Nephron (organoid): Measurements from ENCODE around the gene BRME1.

Experiments
- H3K27ac Mint-ChIP-seq, 3 experiments: 2 replicates each; pipeline ENCODE4 v1.8.0; 2020; ENCODE audit warnings: mixed read lengths in 3 of 3, mild to moderate bottlenecking in 2 of 3, moderate library complexity in 1 of 3
- H3K27me3 Mint-ChIP-seq: 2 replicates; pipeline ENCODE4 v1.8.0; 2021; ENCODE audit warnings: low read depth, mild to moderate bottlenecking, moderate library complexity, mixed read lengths
- H3K36me3 Mint-ChIP-seq: 2 replicates; pipeline ENCODE4 v1.8.0; 2020; ENCODE audit warnings: low read depth, mixed read lengths
- H3K4me1 Mint-ChIP-seq: 2 replicates; pipeline ENCODE4 v1.8.0; 2020; ENCODE audit warnings: mixed read lengths
- H3K4me3 Mint-ChIP-seq, 3 experiments: 2 replicates each; pipeline ENCODE4 v1.8.0; 2020; ENCODE audit warnings: mild to moderate bottlenecking in 3 of 3, mixed read lengths in 3 of 3, moderate library complexity in 2 of 3
- H3K9me3 Mint-ChIP-seq: 2 replicates; pipeline ENCODE4 v1.8.0; 2020; ENCODE audit warnings: mixed read lengths
- CTCF ChIP-seq, 3 experiments: fragments of 200-600 bp; sonication (generic); IDR thresholded peaks; one replicate each; pipeline ENCODE4 v1.5.0; 2021; ENCODE audit warnings: antibody characterized with exemption in 3 of 3; ENCODE audit not compliant: unreplicated experiment in 3 of 3

The BRME1 gene

GRCh38 chr19:13842291-13843103, 63.4 kb downstream of the BRME1 start:
- no peaks in the 10 kb centered on the region for H3K27me3 Mint-ChIP-seq
- H3K27ac Mint-ChIP-seq: peak overlapping the region; percentile 90 to 98 (median 94)
- TF ChIP-seq CTCF (IDR thresholded peaks at IDR 0.05; ENCODE audit: unreplicated experiment in 3 of 3): no peak
- peak overlapping the region; percentile 95 to 97 (median 96) for H3K4me3 Mint-ChIP-seq
- no peaks in the 10 kb centered on the region for H3K36me3 Mint-ChIP-seq
- H3K4me1 Mint-ChIP-seq: peaks cover 34% of the 10 kb centered on the region
- no peaks in the 10 kb centered on the region for H3K9me3 Mint-ChIP-seq

GRCh38 chr19:13841962-13842290, 64.0 kb downstream of the BRME1 start:
- Mint-ChIP-seq H3K27me3 (no peaks in the 10 kb centered on the region), H3K4me1 (peaks cover 33% of the 10 kb centered on the region), H3K36me3 (no peaks in the 10 kb centered on the region), H3K4me3 (peak overlapping the region; percentile 95 to 97 (median 96)), H3K27ac (peak overlapping the region; percentile 86 to 94 (median 90)), H3K9me3 (no peaks in the 10 kb centered on the region)
- TF ChIP-seq CTCF (IDR thresholded peaks at IDR 0.05; ENCODE audit: unreplicated experiment in 3 of 3): no peak

GRCh38 chr19:13841086-13841961, 64.6 kb downstream of the BRME1 start:
- TF ChIP-seq CTCF (IDR thresholded peaks at IDR 0.05; ENCODE audit: unreplicated experiment in 3 of 3): no peak
- Mint-ChIP-seq H3K9me3 (no peaks in the 10 kb centered on the region), H3K36me3 (no peaks in the 10 kb centered on the region), H3K27me3 (no peaks in the 10 kb centered on the region), H3K4me3 (peak overlapping the region; percentile 95 to 97 (median 96)), H3K27ac (peak overlapping the region; percentile 86 to 94 (median 90)), H3K4me1 (peaks cover 27% of the 10 kb centered on the region)

GRCh38 chr19:13840305-13841085, 65.4 kb downstream of the BRME1 start:
- H3K27ac Mint-ChIP-seq: peak overlapping the region; percentile 27 to 86 (median 60)
- H3K27me3 Mint-ChIP-seq: no peaks in the 10 kb centered on the region
- no peaks in the 10 kb centered on the region for H3K9me3 Mint-ChIP-seq
- H3K36me3 Mint-ChIP-seq: no peaks in the 10 kb centered on the region
- H3K4me1 Mint-ChIP-seq: peaks cover 23% of the 10 kb centered on the region
- TF ChIP-seq CTCF (IDR thresholded peaks at IDR 0.05; ENCODE audit: unreplicated experiment in 3 of 3): no peak
- H3K4me3 Mint-ChIP-seq: peak overlapping the region; percentile 95 to 97 (median 96)

GRCh38 chr19:13839938-13840304, 66.0 kb downstream of the BRME1 start:
- no peak for TF ChIP-seq CTCF (IDR thresholded peaks at IDR 0.05; ENCODE audit: unreplicated experiment in 3 of 3)
- Mint-ChIP-seq H3K27me3 (no peaks in the 10 kb centered on the region), H3K4me3 (peak overlapping the region; percentile 43 to 97 (median 96)), H3K9me3 (no peaks in the 10 kb centered on the region), H3K4me1 (peaks cover 17% of the 10 kb centered on the region), H3K27ac (peak overlapping the region; percentile 27 to 86 (median 60)), H3K36me3 (no peaks in the 10 kb centered on the region)
